ENCODE data around the gene VEGFA. TPM values are rescaled to one million over a fixed set of nuclear protein-coding genes. Genes with fewer than 3 reads are reported as not detected.

VEGFA gene
- total RNA-seq, 2 donors from 2014 or later: 127 to 335 TPM

DNA sequence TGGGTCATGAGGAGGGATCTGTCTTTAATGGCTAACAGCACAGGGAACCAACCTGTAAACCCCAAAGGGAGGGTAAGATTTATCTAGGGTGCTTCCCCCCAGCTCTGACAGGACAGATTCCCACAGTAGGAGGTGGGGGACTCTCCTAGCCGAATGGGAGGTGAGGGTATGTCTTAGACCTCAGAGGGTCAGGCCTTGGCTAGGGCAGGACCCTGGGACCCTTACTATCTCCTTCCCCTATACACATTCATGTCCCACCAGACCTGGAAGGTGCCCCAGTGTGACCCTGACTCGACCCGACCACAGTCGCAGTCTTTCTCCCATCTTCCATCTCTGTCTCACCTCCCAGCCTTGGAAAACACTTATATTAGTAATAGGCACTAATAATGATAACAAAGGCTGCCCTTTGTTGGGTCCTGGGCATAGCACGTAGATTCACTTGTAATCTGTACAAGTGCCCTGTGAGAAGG, 36.8 kb downstream of the VEGFA start:
- no peaks in the 10 kb centered on the region for H3K27me3 ChIP-seq (replicated peaks; ENCODE audit: insufficient read depth)
- H3K4me1 ChIP-seq (replicated peaks): no peaks in the 10 kb centered on the region
- no peaks in the 10 kb centered on the region for H3K36me3 ChIP-seq
- H3K4me3 ChIP-seq: no peak overlapping the region
- H3K9me3 ChIP-seq: no peaks in the 10 kb centered on the region
- no peak for DNase-seq (ENCODE audit: low spot score)
- H3K27ac ChIP-seq: no peak overlapping the region
- intact Hi-C loops (cut with DNase I): no loop called here
- 95% methylated on average over 5 of the region's 5 CpGs for WGBS
- no peak for TF ChIP-seq POLR2A (IDR thresholded peaks at IDR 0.05)
- no peak for TF ChIP-seq POLR2AphosphoS5 (IDR thresholded peaks at IDR 0.05)
- TF ChIP-seq, protein P1, sequence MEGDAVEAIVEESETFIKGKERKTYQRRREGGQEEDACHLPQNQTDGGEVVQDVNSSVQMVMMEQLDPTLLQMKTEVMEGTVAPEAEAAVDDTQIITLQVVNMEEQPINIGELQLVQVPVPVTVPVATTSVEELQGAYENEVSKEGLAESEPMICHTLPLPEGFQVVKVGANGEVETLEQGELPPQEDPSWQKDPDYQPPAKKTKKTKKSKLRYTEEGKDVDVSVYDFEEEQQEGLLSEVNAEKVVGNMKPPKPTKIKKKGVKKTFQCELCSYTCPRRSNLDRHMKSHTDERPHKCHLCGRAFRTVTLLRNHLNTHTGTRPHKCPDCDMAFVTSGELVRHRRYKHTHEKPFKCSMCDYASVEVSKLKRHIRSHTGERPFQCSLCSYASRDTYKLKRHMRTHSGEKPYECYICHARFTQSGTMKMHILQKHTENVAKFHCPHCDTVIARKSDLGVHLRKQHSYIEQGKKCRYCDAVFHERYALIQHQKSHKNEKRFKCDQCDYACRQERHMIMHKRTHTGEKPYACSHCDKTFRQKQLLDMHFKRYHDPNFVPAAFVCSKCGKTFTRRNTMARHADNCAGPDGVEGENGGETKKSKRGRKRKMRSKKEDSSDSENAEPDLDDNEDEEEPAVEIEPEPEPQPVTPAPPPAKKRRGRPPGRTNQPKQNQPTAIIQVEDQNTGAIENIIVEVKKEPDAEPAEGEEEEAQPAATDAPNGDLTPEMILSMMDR (IDR thresholded peaks at IDR 0.05): no peak

DNA sequence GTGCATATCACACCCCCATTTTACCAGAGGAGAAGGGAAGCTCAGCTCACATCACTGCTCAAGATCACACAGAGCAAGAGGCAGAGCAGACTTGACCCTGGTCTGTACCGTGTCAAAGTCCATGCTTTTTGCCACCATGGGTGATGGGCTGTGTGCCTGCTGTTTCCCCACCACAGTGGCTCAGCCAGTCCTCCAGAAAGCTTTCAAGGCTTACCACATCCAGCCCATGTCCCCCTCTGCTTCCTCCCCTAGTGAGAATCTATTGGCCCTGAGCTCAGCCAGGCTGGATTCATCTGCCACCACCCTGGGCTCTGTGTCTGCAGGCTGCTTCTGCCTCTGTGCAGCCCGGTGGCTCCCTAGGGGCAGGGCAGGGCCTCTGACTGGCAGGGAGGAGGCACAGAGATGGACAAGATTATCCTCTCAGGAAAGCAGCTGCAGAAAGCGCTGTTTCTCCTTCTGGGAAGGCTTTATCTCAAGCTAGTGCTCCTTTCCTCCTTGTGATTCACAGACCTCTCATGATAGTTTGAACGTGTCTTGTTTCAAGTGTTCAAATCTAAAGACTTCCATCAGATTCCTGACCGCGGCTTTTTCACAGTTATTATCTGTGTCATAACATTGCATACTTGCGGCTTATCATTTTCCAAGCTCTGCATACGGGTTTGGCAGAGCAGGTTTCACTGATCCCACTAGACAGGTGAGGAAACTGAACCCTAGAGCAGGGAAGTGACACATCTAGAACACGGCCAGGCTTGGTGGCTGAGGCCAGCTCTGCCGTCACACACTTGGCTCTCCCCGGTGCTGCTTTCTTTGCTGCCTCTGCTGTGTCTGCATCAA, 37.4 kb downstream of the VEGFA start:
- Histone ChIP-seq H3K27ac (no peak overlapping the region), H3K36me3 (no peaks in the 10 kb centered on the region)

DNA sequence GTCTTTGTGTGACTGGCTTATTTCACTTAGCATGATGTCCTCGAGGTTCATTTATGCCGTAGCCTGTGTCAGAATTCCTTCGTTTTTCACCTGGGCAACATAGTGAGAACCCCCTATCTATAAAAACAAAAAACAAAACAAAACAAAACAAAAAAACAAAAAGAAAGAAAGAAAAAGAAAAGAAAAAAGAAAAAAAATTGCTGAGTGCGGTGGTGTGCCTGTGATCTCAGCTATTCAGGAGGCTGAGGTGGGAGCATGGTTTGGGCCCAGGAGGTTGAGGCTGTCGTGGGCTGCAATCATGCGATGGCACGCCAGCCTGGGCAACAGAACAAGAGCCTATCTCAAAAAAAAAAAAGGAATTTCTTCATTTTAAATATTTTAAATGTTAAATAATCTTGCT, 38.4 kb downstream of the VEGFA start:
- no peak for DNase-seq (ENCODE audit: low spot score)
- H3K36me3 ChIP-seq: no peaks in the 10 kb centered on the region
- H3K27me3 ChIP-seq (replicated peaks; ENCODE audit: insufficient read depth): no peaks in the 10 kb centered on the region
- intact Hi-C loops (cut with DNase I): no loop called here
- H3K9me3 ChIP-seq: no peaks in the 10 kb centered on the region
- H3K4me3 ChIP-seq: no peak overlapping the region
- no peak for TF ChIP-seq POLR2A (IDR thresholded peaks at IDR 0.05)
- TF ChIP-seq, protein P1 (IDR thresholded peaks at IDR 0.05): no peak
- TF ChIP-seq POLR2AphosphoS5 (IDR thresholded peaks at IDR 0.05): no peak
- H3K27ac ChIP-seq: no peak overlapping the region
- 93% methylated on average over 7 of the region's 7 CpGs for WGBS
- H3K4me1 ChIP-seq (replicated peaks): no peaks in the 10 kb centered on the region

More for the DNA sequence above, 37.4 kb downstream of the VEGFA start:
- Histone ChIP-seq H3K4me1 (replicated peaks) (no peaks in the 10 kb centered on the region), H3K27me3 (replicated peaks; ENCODE audit: insufficient read depth) (no peaks in the 10 kb centered on the region), H3K9me3 (no peaks in the 10 kb centered on the region), H3K4me3 (no peak overlapping the region)
- no peak for DNase-seq (ENCODE audit: low spot score)
- intact Hi-C loops (cut with DNase I): no loop called here
- 69% methylated on average over 11 of the region's 11 CpGs for WGBS
- TF ChIP-seq, protein P1 (IDR thresholded peaks at IDR 0.05): no peak
- TF ChIP-seq POLR2AphosphoS5 (IDR thresholded peaks at IDR 0.05): no peak
- TF ChIP-seq POLR2A (IDR thresholded peaks at IDR 0.05): no peak

DNA sequence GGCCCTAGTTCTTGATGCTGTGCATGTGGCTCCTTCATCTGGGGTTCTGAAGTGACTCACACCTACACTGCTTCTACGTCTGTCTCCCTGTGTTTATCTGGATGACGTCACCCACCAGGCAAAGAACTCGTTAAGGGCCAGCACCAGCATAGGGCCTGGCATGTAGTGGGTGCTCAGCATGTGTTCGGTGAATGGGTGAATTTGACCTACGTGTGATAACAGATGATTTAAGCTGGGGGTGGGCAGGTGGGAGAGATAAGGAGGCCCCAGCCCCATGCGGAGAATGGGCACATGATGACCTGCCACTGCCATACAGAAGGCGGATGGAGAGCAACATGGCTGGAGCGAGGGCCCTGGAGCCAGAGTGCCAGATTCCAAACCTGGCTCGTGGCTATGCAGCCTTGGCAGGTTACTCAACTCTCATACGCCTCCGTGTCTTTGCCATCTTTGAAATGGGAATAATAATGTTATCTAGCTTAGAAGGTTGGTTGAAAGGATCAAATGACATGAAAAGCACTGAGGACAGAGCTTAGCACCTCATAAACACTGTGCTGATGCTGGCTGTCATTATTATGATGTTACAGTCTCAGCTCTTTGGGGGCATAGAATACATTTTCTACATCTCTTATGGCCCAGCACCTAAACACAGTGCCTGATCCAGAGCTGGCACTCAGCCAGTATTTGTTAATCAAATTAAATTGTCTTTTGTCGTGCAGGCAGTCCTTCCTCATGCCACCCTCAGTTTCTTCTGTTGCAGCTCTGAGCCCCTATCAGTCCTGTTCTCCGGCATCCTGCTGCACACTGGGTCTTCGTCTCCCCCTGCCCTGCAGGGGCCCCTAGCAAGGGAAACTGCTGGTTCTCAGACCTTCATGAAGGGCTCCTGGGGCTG, 39.6 kb downstream of the VEGFA start:
- Histone ChIP-seq H3K27ac (no peak overlapping the region), H3K4me3 (no peak overlapping the region), H3K36me3 (no peaks in the 10 kb centered on the region), H3K9me3 (no peaks in the 10 kb centered on the region), H3K27me3 (replicated peaks; ENCODE audit: insufficient read depth) (no peaks in the 10 kb centered on the region), H3K4me1 (replicated peaks) (no peaks in the 10 kb centered on the region)
- intact Hi-C loops (cut with DNase I): no loop called here
- no peak for DNase-seq (ENCODE audit: low spot score)
- TF ChIP-seq, protein P1 (IDR thresholded peaks at IDR 0.05): no peak
- TF ChIP-seq POLR2A (IDR thresholded peaks at IDR 0.05): no peak
- no peak for TF ChIP-seq POLR2AphosphoS5 (IDR thresholded peaks at IDR 0.05)
- WGBS: 74% methylated on average over 14 of the region's 14 CpGs
